OCI-LY7 (cell line): ENCODE results near the gene MAP1S.

ENCODE experiments used
- CTCF ChIP-seq: fragments of 200-600 bp; sonication (generic); conservative IDR thresholded peaks from 2 replicates; pipeline ENCODE4 v1.5.1; 2014; ENCODE audit warnings: mild to moderate bottlenecking, antibody characterized with exemption, low read length, moderate library complexity, mixed read lengths
- EZH2phosphoT487 ChIP-seq: fragments of 200-600 bp; sonication (generic); IDR thresholded peaks from 2 replicates; pipeline ENCODE4 v1.6.1; 2018; ENCODE audit warnings: low read depth, borderline replicate concordance, mild to moderate bottlenecking, mixed run types, antibody characterized with exemption, low read length, moderate library complexity, mixed read lengths

DNA sequence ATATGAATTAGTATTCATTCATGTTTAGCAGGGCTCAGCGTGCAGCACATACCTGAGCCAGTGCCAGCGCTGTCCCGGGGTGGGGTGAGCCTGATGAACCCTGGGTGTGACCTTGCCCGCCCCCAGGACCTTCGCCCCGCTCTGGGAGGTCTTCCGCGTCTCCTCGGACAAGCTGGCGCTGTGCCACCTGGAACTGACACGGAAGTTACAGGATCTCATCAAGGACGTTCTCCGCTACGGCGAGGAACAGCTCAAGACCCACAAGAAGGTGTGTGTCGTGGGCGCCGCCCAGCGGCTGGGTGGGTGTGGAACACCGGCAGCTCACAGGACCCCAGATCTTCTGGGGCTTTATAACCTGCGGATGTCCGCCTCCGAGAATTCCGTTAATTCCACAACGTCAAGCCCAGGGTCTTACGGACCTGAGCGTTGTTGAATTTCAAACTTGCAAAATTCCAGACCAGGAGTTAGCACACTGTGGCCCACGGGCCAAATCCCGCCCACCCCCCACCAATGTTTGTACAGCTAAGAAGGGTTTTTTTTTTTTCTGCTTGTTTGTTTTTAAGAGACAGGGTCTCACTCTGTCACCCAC lies 47.4 kb downstream of the MAP1S start:
- TF ChIP-seq CTCF (peak; percentile 97), EZH2phosphoT487 (no peak)
